ENCODE data around the gene CDC42BPB.

DNA sequence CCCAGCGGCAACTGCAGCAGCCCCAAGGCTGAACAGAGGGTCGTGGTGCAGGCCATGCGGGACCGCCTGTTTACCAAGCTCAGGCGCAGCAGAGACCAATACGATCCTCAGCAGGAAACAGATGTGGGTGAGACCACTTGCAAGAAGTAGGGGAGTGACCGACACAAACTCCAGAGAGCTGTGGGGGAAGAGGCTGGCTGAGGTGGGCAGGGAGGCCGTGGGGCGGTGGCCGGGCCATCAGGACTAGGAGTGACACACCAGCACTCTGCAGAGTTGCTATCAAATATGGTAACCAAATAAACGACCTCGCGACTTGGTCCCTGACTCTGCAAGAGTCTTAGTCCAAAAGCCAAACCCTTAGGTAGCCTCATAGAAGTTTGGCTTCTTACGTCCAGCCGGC is 104.2 kb downstream of the CDC42BPB start:
- TF ChIP-seq, protein P1, sequence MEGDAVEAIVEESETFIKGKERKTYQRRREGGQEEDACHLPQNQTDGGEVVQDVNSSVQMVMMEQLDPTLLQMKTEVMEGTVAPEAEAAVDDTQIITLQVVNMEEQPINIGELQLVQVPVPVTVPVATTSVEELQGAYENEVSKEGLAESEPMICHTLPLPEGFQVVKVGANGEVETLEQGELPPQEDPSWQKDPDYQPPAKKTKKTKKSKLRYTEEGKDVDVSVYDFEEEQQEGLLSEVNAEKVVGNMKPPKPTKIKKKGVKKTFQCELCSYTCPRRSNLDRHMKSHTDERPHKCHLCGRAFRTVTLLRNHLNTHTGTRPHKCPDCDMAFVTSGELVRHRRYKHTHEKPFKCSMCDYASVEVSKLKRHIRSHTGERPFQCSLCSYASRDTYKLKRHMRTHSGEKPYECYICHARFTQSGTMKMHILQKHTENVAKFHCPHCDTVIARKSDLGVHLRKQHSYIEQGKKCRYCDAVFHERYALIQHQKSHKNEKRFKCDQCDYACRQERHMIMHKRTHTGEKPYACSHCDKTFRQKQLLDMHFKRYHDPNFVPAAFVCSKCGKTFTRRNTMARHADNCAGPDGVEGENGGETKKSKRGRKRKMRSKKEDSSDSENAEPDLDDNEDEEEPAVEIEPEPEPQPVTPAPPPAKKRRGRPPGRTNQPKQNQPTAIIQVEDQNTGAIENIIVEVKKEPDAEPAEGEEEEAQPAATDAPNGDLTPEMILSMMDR (IDR thresholded peaks at IDR 0.05) = no peak
- no peak for TF ChIP-seq POLR2A (IDR thresholded peaks at IDR 0.05)

Data from lower leg skin (tissue), 3 donors.